HepG2 (cell line): ENCODE results near the gene MMP17. TPM values are rescaled to one million over a fixed set of nuclear protein-coding genes. Genes with fewer than 3 reads are reported as not detected.

Source experiments
- ADNP ChIP-seq: sonication (generic); formaldehyde crosslinking; IDR thresholded peaks from 2 replicates; pipeline ENCODE4 v1.4.0; 2020; ENCODE audit warnings: missing genetic modification reagents
- ATF4 ChIP-seq, 2 experiments: fragments of 450-650 bp in 1 of 2; sonication (generic) in 1 of 2; formaldehyde crosslinking; IDR thresholded peaks; 2 replicates each; pipeline versions ENCODE4 v1.5.0 to v1.8.0; 2020 to 2022; ENCODE audit warnings: mild to moderate bottlenecking in 1 of 2, missing genetic modification reagents in 1 of 2
- BRD4 ChIP-seq: sonication (generic); formaldehyde crosslinking; IDR thresholded peaks from 2 replicates; pipeline ENCODE4 v1.4.0; 2020; ENCODE audit warnings: missing genetic modification reagents
- E2F1 ChIP-seq: sonication (generic); formaldehyde crosslinking; IDR thresholded peaks from 2 replicates; pipeline ENCODE4 v1.5.0; 2020; ENCODE audit warnings: missing genetic modification reagents
- EHMT2 ChIP-seq: fragments of 200-600 bp; sonication (generic); IDR thresholded peaks from 2 replicates; pipeline ENCODE4 v1.7.0; 2017; ENCODE audit warnings: antibody characterized with exemption, low read depth, low read length, borderline replicate concordance
- HOXD1 ChIP-seq: sonication (generic); formaldehyde crosslinking; IDR thresholded peaks from 2 replicates; pipeline ENCODE4 v1.5.0; 2020; ENCODE audit warnings: missing genetic modification reagents
- MEIS2 ChIP-seq: sonication (generic); formaldehyde crosslinking; IDR thresholded peaks from 2 replicates; pipeline ENCODE4 v1.9.0; 2021; ENCODE audit warnings: mild to moderate bottlenecking, missing genetic modification reagents
- NCOA1 ChIP-seq: sonication (generic); formaldehyde crosslinking; IDR thresholded peaks from 2 replicates; pipeline ENCODE4 v1.9.0; 2021; ENCODE audit warnings: missing genetic modification reagents
- SALL2 ChIP-seq: sonication (generic); formaldehyde crosslinking; IDR thresholded peaks from 2 replicates; pipeline ENCODE4 v1.8.1; 2023; ENCODE audit warnings: mild to moderate bottlenecking, missing genetic modification reagents, inconsistent platforms
- SSRP1 ChIP-seq: IDR thresholded peaks from 2 replicates; pipeline ENCODE4 v1.6.1; 2016; ENCODE audit warnings: control low read depth
- ZFP36 ChIP-seq: fragments of 150-350 bp; IDR thresholded peaks from 2 replicates; pipeline ENCODE4 v1.6.1; 2018; ENCODE audit warnings: borderline replicate concordance, low read length, low read depth; ENCODE audit not compliant: partially characterized antibody
- ZNF431 ChIP-seq: sonication (generic); formaldehyde crosslinking; IDR thresholded peaks from 2 replicates; pipeline ENCODE4 v1.9.0; 2022; ENCODE audit warnings: missing genetic modification reagents, low read depth, mild to moderate bottlenecking, borderline replicate concordance
- ZNF460 ChIP-seq: sonication (generic); formaldehyde crosslinking; IDR thresholded peaks from 2 replicates; pipeline ENCODE4 v1.5.1; 2020; ENCODE audit warnings: missing genetic modification reagents, mild to moderate bottlenecking, borderline replicate concordance
- ZNF629 ChIP-seq: sonication (generic); formaldehyde crosslinking; conservative IDR thresholded peaks from 2 replicates; pipeline ENCODE4 v1.5.0; 2020; ENCODE audit warnings: missing genetic modification reagents
- ZNF891 ChIP-seq: sonication (generic); formaldehyde crosslinking; IDR thresholded peaks from 2 replicates; pipeline ENCODE4 v1.5.0; 2020; ENCODE audit warnings: mild to moderate bottlenecking, missing genetic modification reagents
- polyA plus RNA-seq, 8 experiments: library from polyadenylated mRNA; depleted of rRNA in 3 of 8; stranded (reverse) in 7 of 8; unstranded in 1 of 8; fragments of >200 nt; fragmentation: Illumina TruSeq in 4 of 8; extraction: Trizol in 4 of 8; gene quantifications; 2 replicates each; pipeline versions ENCODE4 v1.2.1 to v1.2.3, GENCODE V29; 2011 to 2016; ENCODE audit warnings: low read depth in 4 of 8, missing spikeins in 1 of 8, mixed read lengths in 1 of 8; ENCODE audit not compliant: insufficient read depth in 1 of 8
- total RNA-seq, 5 experiments: library from RNA; depleted of rRNA; stranded (reverse); fragments of >200 nt; fragmentation: Illumina TruSeq; extraction: Trizol; gene quantifications; 2 replicates each; pipeline ENCODE4 v1.2.3, GENCODE V29; 2016; ENCODE audit warnings: low read depth in 1 of 5
- TF ChIP-seq, protein P1 (sequence below): sonication (generic); formaldehyde crosslinking; IDR thresholded peaks from 2 replicates; pipeline ENCODE4 v1.8.0; 2022; ENCODE audit warnings: missing genetic modification reagents, mild to moderate bottlenecking, borderline replicate concordance

MMP17 gene
- total and polyA plus RNA-seq, 2 of the 13 experiments (the other 11 are each of a cell fraction or from before 2014, with no cell fraction given): 0.55 to 0.80 TPM

DNA sequence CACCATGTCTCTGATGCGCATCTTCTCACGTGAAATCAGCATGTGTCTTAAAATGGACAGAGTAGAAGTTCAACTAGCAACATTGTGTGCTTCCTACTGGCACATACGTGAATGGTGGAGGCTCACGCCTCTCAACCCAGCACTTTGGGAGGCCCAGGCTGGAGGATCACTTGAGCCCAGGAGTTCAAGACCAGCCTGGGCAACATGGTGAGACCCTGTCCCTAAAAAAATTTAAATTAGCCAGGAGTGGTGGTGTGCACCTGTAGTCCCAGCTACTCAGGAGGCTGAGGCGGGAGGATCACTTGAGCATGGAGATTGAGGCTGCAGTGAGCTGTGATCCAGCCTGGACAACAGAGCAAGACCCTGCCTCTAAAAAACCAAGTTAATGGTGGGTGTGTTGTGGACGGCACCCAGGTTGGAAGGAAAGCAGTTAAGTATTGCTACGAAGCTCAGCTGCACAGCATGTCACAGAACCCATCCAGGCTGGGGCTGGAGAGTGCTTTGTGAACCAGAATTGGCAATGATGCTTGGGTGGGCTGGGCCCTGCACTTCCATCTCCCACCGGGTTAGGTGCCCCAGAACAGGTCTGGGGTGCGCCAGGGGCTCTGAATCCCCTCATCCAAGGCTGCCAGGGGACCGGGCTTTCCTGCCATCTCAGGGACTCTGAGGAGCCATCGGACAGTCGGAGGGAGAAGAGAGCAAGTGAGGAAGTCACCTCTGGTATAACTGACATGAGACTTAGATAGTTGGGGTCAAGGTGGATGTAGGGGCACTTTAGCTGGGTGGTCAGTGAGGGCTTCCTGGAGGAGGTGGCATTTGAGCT lies 33.3 kb downstream of the MMP17 start (continued):
- TF ChIP-seq, protein P1, sequence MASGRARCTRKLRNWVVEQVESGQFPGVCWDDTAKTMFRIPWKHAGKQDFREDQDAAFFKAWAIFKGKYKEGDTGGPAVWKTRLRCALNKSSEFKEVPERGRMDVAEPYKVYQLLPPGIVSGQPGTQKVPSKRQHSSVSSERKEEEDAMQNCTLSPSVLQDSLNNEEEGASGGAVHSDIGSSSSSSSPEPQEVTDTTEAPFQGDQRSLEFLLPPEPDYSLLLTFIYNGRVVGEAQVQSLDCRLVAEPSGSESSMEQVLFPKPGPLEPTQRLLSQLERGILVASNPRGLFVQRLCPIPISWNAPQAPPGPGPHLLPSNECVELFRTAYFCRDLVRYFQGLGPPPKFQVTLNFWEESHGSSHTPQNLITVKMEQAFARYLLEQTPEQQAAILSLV: 0 out of 2 replicates have a peak, but pooled peaks have one; percentile 8
- TF ChIP-seq ZNF891 (CRISPR knock-in tag): 0 out of 2 replicates have a peak, but pooled peaks have one; percentile 2
- TF ChIP-seq SSRP1 (CRISPR knock-in tag): peak; percentile 21; the same call in 1 of the 2 replicates
- peak; percentile 16; the same call in 1 of the 2 replicates for TF ChIP-seq ZNF629 (CRISPR knock-in tag)
- no peak for TF ChIP-seq E2F1 (CRISPR knock-in tag)
- 0 out of 2 replicates have a peak, but pooled peaks have one; percentile 36 for TF ChIP-seq HOXD1 (CRISPR knock-in tag)
- TF ChIP-seq ADNP: peak; percentile 97
- TF ChIP-seq SALL2 (CRISPR knock-in tag): peak; percentile 64; the same call in 1 of the 2 replicates
- TF ChIP-seq NCOA1 (CRISPR knock-in tag): no peak
- no peak for TF ChIP-seq MEIS2 (CRISPR knock-in tag)
- TF ChIP-seq BRD4 (CRISPR knock-in tag): peak; percentile 72; the same call in 1 of the 2 replicates
- TF ChIP-seq EHMT2: no peak
- no peak for TF ChIP-seq ATF4 (CRISPR knock-in tag; IDR thresholded peaks at IDR 0.05)
- 0 out of 2 replicates have a peak, but pooled peaks have one; percentile 2 for TF ChIP-seq ZNF431
- TF ChIP-seq ZNF460 (CRISPR knock-in tag): 0 out of 2 replicates have a peak, but pooled peaks have one; percentile 34
- peak; percentile 99 for TF ChIP-seq ZFP36
